Epithelial cell of alveolus of lung (primary cell): ENCODE data around the gene CSKMT. TPM values are rescaled to one million over a fixed set of nuclear protein-coding genes. Genes with fewer than 3 reads are reported as not detected.

ENCODE experiments used
- total RNA-seq: library from RNA; depleted of rRNA; stranded (reverse); fragments of >200 nt; gene quantifications from 2 replicates; pipeline ENCODE4 v1.2.1, GENCODE V29; 2015

The CSKMT gene, protein sequence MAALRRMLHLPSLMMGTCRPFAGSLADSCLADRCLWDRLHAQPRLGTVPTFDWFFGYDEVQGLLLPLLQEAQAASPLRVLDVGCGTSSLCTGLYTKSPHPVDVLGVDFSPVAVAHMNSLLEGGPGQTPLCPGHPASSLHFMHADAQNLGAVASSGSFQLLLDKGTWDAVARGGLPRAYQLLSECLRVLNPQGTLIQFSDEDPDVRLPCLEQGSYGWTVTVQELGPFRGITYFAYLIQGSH
- 6.1 and 10.1 TPM in 2 replicates for total RNA-seq

DNA sequence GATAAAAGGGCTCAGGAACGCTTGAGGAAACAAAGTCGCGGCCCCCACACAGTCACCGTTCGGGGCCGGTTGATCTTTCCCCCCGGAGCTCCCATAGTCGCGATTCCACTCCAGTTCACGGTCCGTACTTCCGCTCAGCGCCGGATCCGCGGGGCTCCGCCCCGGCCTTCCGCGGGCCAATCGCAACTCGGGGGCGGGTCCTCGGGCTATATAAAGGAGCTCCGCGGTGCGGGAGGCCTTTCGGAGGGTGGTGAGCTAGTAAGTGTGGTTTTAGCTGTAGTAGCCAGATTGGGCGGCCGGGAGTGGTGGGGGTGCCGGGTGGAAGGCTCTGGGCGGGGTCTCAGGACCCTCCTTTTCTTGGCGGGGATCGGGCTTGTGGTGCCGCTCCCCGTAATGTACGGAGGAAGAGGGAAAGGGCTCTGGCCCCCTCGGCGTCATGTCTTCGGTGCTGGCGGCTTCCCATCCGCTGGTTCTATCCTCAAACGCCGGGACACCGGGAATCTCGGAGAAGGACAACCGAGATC lies at the start of gene CSKMT, which contains the start of gene C11orf98:
Gene CSKMT, plus strand, starts transcription at position 238 of the 524 bp plus-strand sequence. CDS start 568 bp downstream, outside the sequence.
Gene C11orf98, minus strand, starts transcription at position 136 of the 524 bp plus-strand sequence. Its CDS starts 41 bp downstream, at position 95.

DNA sequence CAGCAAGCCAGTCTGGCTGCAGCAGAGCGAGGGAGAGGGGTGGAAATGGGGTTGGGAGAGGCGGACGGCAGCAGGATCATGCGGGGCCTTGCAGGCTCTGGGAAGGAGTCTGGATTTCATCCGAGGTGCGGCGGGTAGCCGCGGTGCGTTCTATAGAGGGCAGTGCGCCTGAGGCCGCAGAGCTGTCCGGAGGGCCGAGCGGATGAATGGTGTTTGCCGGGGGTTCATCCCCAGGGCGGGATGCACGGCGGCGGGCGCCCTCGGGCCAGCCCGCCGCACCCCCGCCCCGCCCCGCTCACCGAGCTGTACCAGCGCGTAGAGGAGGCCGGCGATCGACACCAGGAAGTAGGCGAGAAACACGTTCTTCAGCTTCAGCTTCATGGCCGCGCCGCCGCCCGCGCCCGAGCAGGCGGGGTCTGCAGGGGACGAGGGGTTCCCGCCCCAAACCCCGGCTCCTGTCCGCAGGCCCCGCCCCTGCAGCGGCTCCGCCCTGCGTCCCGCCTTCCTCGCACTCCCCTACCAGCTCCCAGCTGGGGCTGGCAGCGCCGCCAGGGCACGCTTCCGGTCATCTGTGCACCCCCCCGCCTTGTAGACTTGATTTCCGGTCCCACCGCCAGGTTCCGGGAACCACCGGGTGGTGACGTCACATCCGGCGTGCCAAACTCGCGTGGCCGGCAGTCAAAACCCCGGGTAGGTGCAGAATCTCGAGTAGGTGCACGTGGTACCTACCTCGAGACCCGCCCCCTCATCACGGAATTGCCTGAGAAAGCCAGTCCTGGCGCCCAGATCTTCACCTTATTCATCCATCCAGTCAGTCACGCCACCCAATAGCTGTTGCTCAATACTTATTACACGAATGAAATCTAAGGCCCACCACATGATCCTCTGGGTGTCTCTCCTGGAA lies 43.3 kb upstream of the CSKMT start, which contains the start of gene B3GAT3:
Gene B3GAT3, minus strand, starts transcription at position 420 of the 904 bp plus-strand sequence. Its CDS starts 39 bp downstream, at position 381.

GRCh38 chr11:62645946-62646824 lies 18.9 kb upstream of the CSKMT start, which contains the start of gene GANAB:
Gene GANAB (minus strand): TSS chr11:62646613. CDS start chr11:62646599, 14 bp downstream.

GRCh38 chr11:62671608-62672389 lies 6.7 kb downstream of the CSKMT start, which contains the start of the genes LBHD1 and UQCC3:
Gene LBHD1 (minus strand): TSS chr11:62672267. CDS start chr11:62670031, 2,236 bp downstream.
Gene UQCC3 (plus strand): TSS chr11:62671673. CDS start chr11:62671746, 73 bp downstream.

DNA sequence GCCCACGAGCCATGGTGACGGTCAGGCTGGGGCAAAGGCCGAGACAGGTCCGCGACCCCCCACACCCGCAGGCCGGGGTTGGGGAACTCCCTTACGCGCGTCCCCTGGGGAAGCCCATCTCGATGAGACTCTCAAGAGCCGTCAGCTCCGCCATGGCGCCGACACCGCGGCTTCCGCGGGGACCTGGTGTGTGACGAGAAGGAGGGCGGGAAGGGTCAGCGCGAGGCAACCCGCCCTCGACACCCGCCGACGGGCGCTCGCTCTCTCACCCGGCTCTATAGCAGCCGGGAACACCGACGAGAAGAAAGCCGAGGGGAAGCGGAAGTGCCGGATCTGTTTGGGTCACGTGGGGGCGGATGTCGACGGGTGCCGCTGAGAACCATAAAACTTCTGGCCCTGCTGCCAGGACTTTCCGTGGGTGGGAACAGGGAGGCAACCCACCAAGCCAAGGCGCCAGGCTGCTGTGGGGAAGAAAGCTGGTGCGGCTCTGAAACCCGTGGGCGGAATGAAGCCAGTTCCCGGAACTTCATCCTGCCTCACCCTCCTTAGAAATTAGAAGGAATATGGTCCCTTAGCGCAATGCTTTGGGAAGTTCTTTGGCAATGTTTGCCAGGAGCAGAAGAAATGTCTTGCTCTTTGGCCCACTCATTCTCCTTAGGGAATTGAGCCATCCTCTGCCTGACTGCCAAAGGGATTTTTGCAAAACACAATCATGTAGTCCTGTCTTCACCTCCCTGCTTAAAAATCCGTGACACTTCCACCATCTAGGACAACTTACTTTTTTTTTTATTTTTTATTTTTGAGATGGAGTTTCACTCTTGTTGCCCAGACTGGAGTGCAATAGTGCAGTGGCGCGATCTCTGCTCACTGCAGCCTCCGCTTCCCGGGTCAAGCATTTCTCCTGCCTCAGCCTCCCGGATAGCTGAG lies 13.9 kb downstream of the CSKMT start, which contains the start of gene UBXN1:
Gene UBXN1, minus strand, starts transcription at position 304 of the 927 bp plus-strand sequence. Its CDS starts 150 bp downstream, at position 154.

DNA sequence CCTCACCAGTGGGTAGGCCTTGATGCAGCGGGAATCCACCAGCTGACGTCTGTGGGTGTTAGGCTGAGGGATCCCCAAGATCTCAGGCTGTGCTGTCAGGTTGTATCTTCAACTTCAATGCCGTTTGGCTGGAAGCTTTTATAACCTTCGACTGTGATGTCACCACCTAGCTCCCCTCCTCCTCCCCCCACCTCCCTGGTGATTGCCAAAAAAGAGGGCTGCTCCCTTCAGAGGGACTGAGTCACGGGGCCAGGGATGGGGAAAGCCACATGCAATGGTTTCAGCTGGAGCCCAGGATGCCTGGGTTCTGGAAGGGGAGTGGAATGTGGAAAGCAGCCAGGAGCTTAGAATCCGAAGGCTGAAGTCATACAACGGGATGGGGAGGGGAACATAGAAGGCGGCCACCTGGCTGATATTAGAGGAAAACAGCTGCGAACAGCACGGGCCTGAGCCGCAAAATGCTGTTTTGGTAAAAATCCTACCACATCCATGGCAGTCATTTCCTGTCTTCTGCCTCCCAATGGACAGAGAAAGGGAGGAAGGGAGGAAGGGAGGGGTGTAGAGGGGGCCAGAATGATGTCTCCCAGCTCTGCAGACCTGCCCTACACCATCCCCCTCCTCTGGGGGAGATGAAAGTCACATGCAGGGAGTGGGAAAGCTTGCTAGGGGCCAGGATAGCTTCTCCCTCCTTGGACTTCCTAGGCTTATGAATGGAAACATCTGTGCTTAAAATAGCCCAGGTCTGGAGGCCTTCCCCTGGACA lies 24.5 kb downstream of the CSKMT start, which contains the start of gene LRRN4CL:
Gene LRRN4CL, minus strand, starts transcription at position 110 of the 763 bp plus-strand sequence. CDS start 1,022 bp downstream, outside the sequence.

DNA sequence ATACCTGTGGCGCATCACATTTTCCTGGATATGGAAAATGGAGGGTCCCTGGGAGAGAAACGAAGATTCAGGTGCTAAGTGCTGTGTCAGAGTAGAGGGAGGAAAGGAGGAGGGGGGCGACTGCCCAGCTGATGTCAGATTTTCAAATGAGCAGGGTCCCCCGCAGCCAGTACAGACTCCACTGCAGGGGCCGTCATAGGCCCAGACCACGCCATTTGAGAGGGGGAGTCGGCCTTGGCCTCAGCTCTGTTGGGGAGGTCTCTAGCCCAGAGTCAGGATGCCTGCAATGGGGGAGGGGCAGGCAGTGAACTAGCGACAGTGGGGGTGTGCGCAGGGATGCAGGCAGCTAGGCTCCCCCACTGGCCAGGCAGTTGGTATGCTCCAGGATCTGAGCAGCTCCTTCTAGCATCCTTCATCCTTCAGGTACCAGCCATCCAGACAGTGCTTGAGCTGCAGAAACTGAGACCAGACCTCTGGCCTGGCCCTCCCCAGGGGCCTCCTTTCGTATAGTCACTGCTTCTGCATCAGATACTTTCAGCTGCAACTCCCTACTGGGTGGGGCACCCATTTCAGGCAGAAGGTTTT lies 42.3 kb downstream of the CSKMT start, which contains the start of the genes BSCL2 and GNG3:
Gene BSCL2, minus strand, starts transcription at position 148 of the 585 bp plus-strand sequence. CDS start 229 bp downstream, outside the sequence.
Gene GNG3, plus strand, starts transcription at position 400 of the 585 bp plus-strand sequence. CDS start 620 bp downstream, outside the sequence.

Other genes with a start within 250 kb of the CSKMT start
- not detected in 2 replicates for gene SCGB1A1, start 246.3 kb upstream of the CSKMT start, total RNA-seq
- 242 and 261 TPM in 2 replicates for gene AHNAK, start 118.5 kb upstream of the CSKMT start, total RNA-seq
- 2,450 and 2,872 TPM in 2 replicates for gene EEF1G, start 91.4 kb upstream of the CSKMT start, total RNA-seq
- gene TUT1, start 73.8 kb upstream of the CSKMT start, total RNA-seq: 9.2 and 13.4 TPM in 2 replicates
- 72.1 and 101 TPM in 2 replicates for gene MTA2, start 63.4 kb upstream of the CSKMT start, total RNA-seq
- gene EML3, start 52.5 kb upstream of the CSKMT start, total RNA-seq: 25.9 and 34.3 TPM in 2 replicates
- 2.7 and 11.6 TPM in 2 replicates for gene ROM1, start 52.1 kb upstream of the CSKMT start, total RNA-seq
- 48.7 and 55.3 TPM in 2 replicates for gene B3GAT3, start 43.3 kb upstream of the CSKMT start, total RNA-seq
- gene GANAB, start 18.7 kb upstream of the CSKMT start, total RNA-seq: 321 and 375 TPM in 2 replicates
- gene INTS5, start 12.0 kb upstream of the CSKMT start, total RNA-seq: 30.1 and 41.0 TPM in 2 replicates
- gene C11orf98, start 102 bp upstream of the CSKMT start, total RNA-seq: 71.6 and 87.2 TPM in 2 replicates
- gene UQCC3, start 6.4 kb downstream of the CSKMT start, total RNA-seq: 11.5 and 17.2 TPM in 2 replicates
- 2.4 and 3.1 TPM in 2 replicates for gene LBHD1, start 7.0 kb downstream of the CSKMT start, total RNA-seq
- gene UBXN1, start 13.8 kb downstream of the CSKMT start, total RNA-seq: 135 and 148 TPM in 2 replicates
- 2.1 and 4.3 TPM in 2 replicates for gene LRRN4CL, start 24.2 kb downstream of the CSKMT start, total RNA-seq
- gene BSCL2, start 42.1 kb downstream of the CSKMT start, total RNA-seq: 66.0 and 82.1 TPM in 2 replicates
- not detected in 2 replicates for gene GNG3, start 42.4 kb downstream of the CSKMT start, total RNA-seq
- gene HNRNPUL2, start 62.1 kb downstream of the CSKMT start, total RNA-seq: 9.2 and 16.2 TPM in 2 replicates
- 22.4 and 50.1 TPM in 2 replicates for gene TTC9C, start 63.2 kb downstream of the CSKMT start, total RNA-seq
- gene ZBTB3, start 88.8 kb downstream of the CSKMT start, total RNA-seq: 7.5 and 8.3 TPM in 2 replicates
- gene POLR2G, start 96.3 kb downstream of the CSKMT start, total RNA-seq: 95.7 and 111 TPM in 2 replicates
- gene TAF6L, start 106.1 kb downstream of the CSKMT start, total RNA-seq: 11.4 and 20.0 TPM in 2 replicates
- 82.1 and 98.6 TPM in 2 replicates for gene TMEM179B, start 122.1 kb downstream of the CSKMT start, total RNA-seq
- gene TMEM223, start 126.7 kb downstream of the CSKMT start, total RNA-seq: 39.0 and 55.0 TPM in 2 replicates
- 20.3 and 44.3 TPM in 2 replicates for gene NXF1, start 140.1 kb downstream of the CSKMT start, total RNA-seq
- 44.6 and 50.4 TPM in 2 replicates for gene STX5, start 166.7 kb downstream of the CSKMT start, total RNA-seq
- not detected in 2 replicates for gene TEX54, start 167.5 kb downstream of the CSKMT start, total RNA-seq
- gene WDR74, start 174.3 kb downstream of the CSKMT start, total RNA-seq: 38.6 and 57.9 TPM in 2 replicates
- 146 and 183 TPM in 2 replicates for gene SLC3A2, start 215.6 kb downstream of the CSKMT start, total RNA-seq